Heart left ventricle (tissue), 16 donors: ENCODE measurements around the gene IFI27L1. TPM values are rescaled to one million over a fixed set of nuclear protein-coding genes. Genes with fewer than 3 reads are reported as not detected.

ENCODE experiments used
- ATAC-seq, 4 donors: fragments of 200-7000 bp; cut with Tn5 transposase; one replicate each; pipeline ENCODE4 v1.9.1; 2020 to 2022; ENCODE audit warnings: moderate library complexity in 4 of 4, mild to moderate bottlenecking in 3 of 4, moderate number of reproducible peaks in 1 of 4
- DNase-seq, 5 donors: peaks; one replicate each; pipeline ENCODE4 v3.0.0-alpha.2; 2020
- H3K27ac ChIP-seq, 12 donors: fragments of 200-600 bp; sonication (generic) in 4 of 12; one replicate each; pipeline versions ENCODE4 v1.5.0 to v1.8.0; 2016 to 2022; ENCODE audit warnings: mild to moderate bottlenecking in 2 of 12
- H3K27me3 ChIP-seq, 9 donors: fragments of 200-600 bp; sonication (generic) in 2 of 9; one replicate each; pipeline versions ENCODE4 v1.5.1 to v1.8.0; 2016 to 2022; ENCODE audit warnings: mild to moderate bottlenecking in 3 of 9
- H3K36me3 ChIP-seq, 9 donors: fragments of 200-600 bp; sonication (generic) in 2 of 9; one replicate each; pipeline versions ENCODE4 v1.5.0 to v1.8.0; 2018 to 2022; ENCODE audit warnings: mild to moderate bottlenecking in 2 of 9
- H3K4me1 ChIP-seq, 12 donors: fragments of 200-600 bp; sonication (generic) in 4 of 12; one replicate each; pipeline versions ENCODE4 v1.5.0 to v1.8.0; 2016 to 2022; ENCODE audit warnings: mild to moderate bottlenecking in 3 of 12
- H3K4me3 ChIP-seq, 12 donors: fragments of 200-600 bp; sonication (generic) in 4 of 12; one replicate each; pipeline versions ENCODE4 v1.5.0 to v1.8.0; 2017 to 2022; ENCODE audit warnings: mild to moderate bottlenecking in 9 of 12, moderate library complexity in 4 of 12
- H3K9me3 ChIP-seq, 12 donors: fragments of 200-600 bp; sonication (generic) in 4 of 12; one replicate each; pipeline versions ENCODE4 v1.5.0 to v1.8.0; 2016 to 2022; ENCODE audit warnings: mild to moderate bottlenecking in 1 of 12
- CTCF ChIP-seq, 12 donors: fragments of 200-600 bp; sonication (generic) in 4 of 12; IDR thresholded peaks; one replicate each; pipeline versions ENCODE4 v1.5.0 to v1.8.0; 2018 to 2022; ENCODE audit warnings: antibody characterized with exemption in 12 of 12, mild to moderate bottlenecking in 5 of 12
- POLR2A ChIP-seq, 2 donors: fragments of 450-650 bp; IDR thresholded peaks; one replicate each; pipeline ENCODE4 v1.6.1; 2017; ENCODE audit warnings: antibody characterized with exemption in 2 of 2, mild to moderate bottlenecking in 2 of 2, moderate library complexity in 2 of 2
- WGBS, 4 donors: extraction: QIAGEN DNeasy Blood & Tissue Kit in 2 of 4; methylation state at CpG; one replicate each; pipeline versions ENCODE4 v1.1.5 to v1.1.7; 2013 to 2018; 5-methylcytosine and 5-hydroxymethylcytosine counted together
- intact Hi-C, 10 donors: fragments of 100-400 bp; cut with DNase I; formaldehyde crosslinking; loops; one replicate each; pipeline versions ENCODE4 v1.11.1 to v1.14.2; 2022
- polyA plus RNA-seq, 2 donors: library from polyadenylated mRNA; stranded (reverse); fragments of 200-250 nt; gene quantifications; one replicate each; pipeline ENCODE4 v1.2.3, GENCODE V29; 2013
- total RNA-seq, 9 donors: library from RNA; depleted of rRNA in 2 of 9; stranded (reverse); fragments of >200 nt in 2 of 9; fragmentation: NEBNext Ultra II Directional in 3 of 9; extraction: Animal tissue kit (Norgen Biotek cat#: 25700) in 3 of 9; gene quantifications; one replicate each; pipeline versions ENCODE4 v1.1.0 to v1.2.4, GENCODE V29; 2016 to 2023
- donor health status: ischemic (EF 13 %, LVEDD 7.1; RV severe dilation, severe dysfunction).
- donor health status: healthy with polysubstance abuse.
- donor health status: DM: no; HTN: yes; CAD: no.
- donor health status: DM: no; HTN: no; CAD: no.
- donor health status: ischemic (EF 25% LVEDD 6.9; RV normal size, moderate dysfunction).
- donor health status: ischemic (EF 25% LVEDD 5.7; RV mildly dilated, moderate dysfunction).
- donor health status: healthy.
- donor health status: DM: yes; HTN: yes; CAD: no.
- donor health status: ischemic (EF 35%, LVEDD 5.7; RV mildly dilated, moderate dysfunction).
- donor health status: nonischemic (EF 11% LVEDD 7.7; RV severe dilation, severe dysfunction).
- donor health status: DM: yes; HTN: yes; CAD: no.
- donor health status: PGD.
- donor health status: ischemic (EF 29% LVEDD 5.4; RV normal size, mild dysfunction).
- donor health status: nonischemic (EF 23%, LVEDD 6.1; RV moderate dilation, normal function).

IFI27L1 gene
- total and polyA plus RNA-seq, 11 donors = 8.9 to 45.0 (median 16.8) TPM

- intact Hi-C loops = loop anchor here in 4 of 10 donors (5.0 kb wide), 1 partner anchor 85 kb away; no protein-coding TSS in a partner anchor
- Histone ChIP-seq H3K36me3 (peaks cover 0 to 100% (median 97%) of the 10 kb centered on the region in 9 donors), H3K27me3 (no peaks in the 10 kb centered on the region), H3K4me1 (peaks cover 0 to 45% (median 25%) of the 10 kb centered on the region in 12 donors), H3K27ac (peak overlapping the region in 1 of 12 donors; percentile 36), H3K9me3 (no peaks in the 10 kb centered on the region), H3K4me3 (no peak overlapping the region)
- 81 to 87% (median 85%) methylated on average over 4 of the region's 4 CpGs for WGBS, 4 donors
- no peak for ATAC-seq
- DNase-seq = peak in 1 of 5 donors; percentile 1
- no peak for TF ChIP-seq POLR2A (IDR thresholded peaks at IDR 0.05)
- TF ChIP-seq CTCF (IDR thresholded peaks at IDR 0.05) = no peak
Measured at GRCh38 chr14:94052662-94053061, 28.4 kb upstream of the IFI27L1 start.

- Histone ChIP-seq H3K4me1 (peaks cover 0 to 42% (median 28%) of the 10 kb centered on the region in 12 donors), H3K36me3 (peaks cover 0 to 100% (median 98%) of the 10 kb centered on the region in 9 donors), H3K27ac (no peak overlapping the region), H3K9me3 (no peaks in the 10 kb centered on the region), H3K4me3 (no peak overlapping the region), H3K27me3 (no peaks in the 10 kb centered on the region)
- intact Hi-C loops = loop anchor here in 4 of 10 donors (5.0 kb wide), 1 partner anchor 83 kb away; no protein-coding TSS in a partner anchor
- ATAC-seq (no peak), DNase-seq (no peak)
- no peak for TF ChIP-seq CTCF (IDR thresholded peaks at IDR 0.05)
- TF ChIP-seq POLR2A (IDR thresholded peaks at IDR 0.05) = no peak
- WGBS, 4 donors = 98 to 100% (median 99%) methylated on average over 1 of the region's 1 CpG
Measured at GRCh38 chr14:94054401-94054800, 26.7 kb upstream of the IFI27L1 start.

- Histone ChIP-seq H3K27me3 (no peaks in the 10 kb centered on the region), H3K27ac (no peak overlapping the region), H3K36me3 (peaks cover 0 to 100% (median 98%) of the 10 kb centered on the region in 9 donors), H3K9me3 (no peaks in the 10 kb centered on the region), H3K4me3 (no peak overlapping the region), H3K4me1 (peaks cover 0 to 47% (median 29%) of the 10 kb centered on the region in 12 donors)
- no peak for ATAC-seq
- WGBS, 4 donors = 94 to 99% (median 95%) methylated on average over 7 of the region's 7 CpGs
- TF ChIP-seq CTCF (IDR thresholded peaks at IDR 0.05) = no peak
- TF ChIP-seq POLR2A (IDR thresholded peaks at IDR 0.05) = no peak
- intact Hi-C loops = loop anchor here in 4 of 10 donors (5.0 kb wide), 1 partner anchor 82 kb away; no protein-coding TSS in a partner anchor
- DNase-seq = no peak
Measured at GRCh38 chr14:94054936-94055335, 26.2 kb upstream of the IFI27L1 start.

GRCh38 chr14:94056579-94057308 is 24.4 kb upstream of the IFI27L1 start:
- no peaks in the 10 kb centered on the region for H3K27me3 ChIP-seq
- H3K4me1 ChIP-seq = peaks cover 0 to 37% (median 23%) of the 10 kb centered on the region in 12 donors
- no peaks in the 10 kb centered on the region for H3K9me3 ChIP-seq
- DNase-seq (no peak), ATAC-seq (no peak)
- no peak overlapping the region for H3K4me3 ChIP-seq
- H3K36me3 ChIP-seq = peaks cover 0 to 100% (median 98%) of the 10 kb centered on the region in 9 donors
- WGBS, 4 donors = 76 to 87% (median 81%) methylated on average over 6 of the region's 6 CpGs
- intact Hi-C loops = no loop called here
- peak overlapping the region in 1 of 12 donors; percentile 59 for H3K27ac ChIP-seq
- TF ChIP-seq POLR2A (IDR thresholded peaks at IDR 0.05) (no peak), CTCF (IDR thresholded peaks at IDR 0.05) (no peak)
